ENCODE measurements around the gene BLVRA.

BLVRA gene

DNA sequence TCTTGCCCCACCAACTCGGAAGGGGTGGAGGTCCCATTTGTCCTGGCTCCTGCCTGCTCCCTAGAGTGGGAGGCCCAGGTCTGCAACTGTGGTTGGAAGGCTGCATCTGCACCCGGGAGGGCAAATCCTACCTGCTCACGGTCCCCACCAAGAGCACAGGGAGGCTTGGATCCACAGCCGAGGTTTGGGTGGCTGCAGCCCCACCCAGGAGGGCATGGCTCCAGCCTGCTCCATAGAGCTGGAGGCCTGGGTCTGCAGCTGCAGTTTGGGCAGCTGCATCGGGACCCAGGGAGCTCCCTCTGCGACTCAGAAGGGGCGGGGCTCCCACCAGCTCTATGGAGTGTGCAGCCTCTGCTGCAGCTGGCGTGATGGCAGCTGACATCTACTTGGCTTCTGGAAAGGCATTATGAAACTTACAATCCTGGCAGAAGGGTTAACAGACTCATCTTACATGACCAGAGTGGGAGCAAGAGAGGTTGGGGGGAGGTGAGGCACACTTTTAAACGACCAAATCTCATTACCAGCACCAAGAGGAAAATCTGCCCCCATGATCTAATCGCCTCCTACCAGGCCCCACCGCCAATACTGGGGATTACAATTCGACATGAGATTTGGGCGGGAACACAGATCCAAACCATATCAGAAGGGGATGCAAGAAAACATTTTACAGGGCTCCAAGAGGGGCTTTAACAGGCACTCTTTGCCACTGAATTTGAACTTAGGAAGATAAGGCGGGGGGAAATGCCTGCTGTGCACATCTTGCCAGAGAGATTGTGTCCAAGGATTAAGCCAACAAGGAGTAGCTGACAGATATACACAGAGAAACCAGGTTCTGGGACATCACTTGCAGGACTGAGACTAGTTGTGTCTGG is 8.2 kb upstream of the BLVRA start:
- no peak for DNase-seq (ENCODE audit: low read depth, low spot score)

DNA sequence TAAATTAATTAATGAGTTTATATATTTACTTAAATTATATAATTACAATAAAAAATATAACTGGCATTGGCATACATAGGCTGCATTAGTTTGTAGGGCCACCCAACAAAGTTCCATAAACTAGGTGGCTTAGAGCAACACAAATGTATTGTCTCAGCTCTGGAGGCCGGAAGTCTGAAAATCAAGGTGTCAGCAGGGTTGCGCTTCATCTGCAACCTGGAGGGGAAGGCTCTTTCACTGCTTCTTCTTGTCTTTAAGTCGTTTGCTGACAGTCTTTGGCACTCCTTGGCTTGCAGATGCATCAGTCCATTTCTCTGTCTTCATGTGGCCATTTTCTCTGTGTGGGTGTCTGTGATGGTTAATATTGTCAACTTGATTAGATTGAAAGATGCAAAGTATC is 6.1 kb upstream of the BLVRA start:
- no peak for DNase-seq (ENCODE audit: low read depth, low spot score)

DNA sequence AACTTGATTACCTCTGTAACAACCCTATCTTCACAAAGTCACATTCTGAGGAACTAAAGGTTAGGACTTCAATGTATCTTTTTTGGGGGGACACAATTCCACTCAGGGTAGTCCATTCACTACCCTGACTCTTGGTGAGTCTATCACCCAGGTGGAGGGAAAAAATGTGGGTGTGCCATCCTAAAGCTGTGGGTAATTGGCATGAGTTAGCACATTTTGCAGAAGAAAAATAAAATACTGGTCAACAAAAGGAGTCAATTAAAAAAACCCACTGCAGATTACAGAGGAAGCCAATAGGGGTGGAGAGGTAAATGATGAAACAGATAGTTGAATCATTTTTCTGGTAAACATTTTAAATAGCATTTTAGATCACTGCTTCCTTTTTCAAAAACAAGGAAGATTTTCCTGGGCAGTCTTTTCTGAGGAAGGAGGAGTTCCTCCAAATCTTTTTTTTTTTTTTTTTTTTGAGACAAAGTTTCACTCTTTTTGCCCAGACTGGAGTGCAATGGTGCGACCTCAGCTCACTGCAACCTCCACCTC is 5.1 kb upstream of the BLVRA start:
- DNase-seq (ENCODE audit: low read depth, low spot score) = no peak

DNA sequence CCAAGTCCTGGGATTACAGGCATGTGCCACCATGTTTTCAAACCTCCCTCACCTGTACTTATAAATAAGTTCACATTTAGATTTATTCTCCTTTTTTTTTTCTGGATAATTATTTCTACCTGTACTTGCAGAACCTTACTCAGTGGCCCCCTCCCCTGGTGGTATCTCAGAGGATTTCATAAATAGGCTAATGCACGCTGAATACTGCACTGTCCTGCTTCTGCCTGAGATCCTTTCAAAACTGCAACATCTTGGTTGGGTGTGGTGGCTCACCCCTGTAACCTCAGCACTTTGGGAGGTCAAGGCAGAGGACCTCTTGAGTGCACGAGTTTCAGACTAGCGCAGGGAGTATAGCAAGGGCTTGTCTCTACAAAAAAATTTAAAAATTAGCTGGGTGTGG is 4.6 kb upstream of the BLVRA start:
- DNase-seq (ENCODE audit: low read depth, low spot score) = no peak

DNA sequence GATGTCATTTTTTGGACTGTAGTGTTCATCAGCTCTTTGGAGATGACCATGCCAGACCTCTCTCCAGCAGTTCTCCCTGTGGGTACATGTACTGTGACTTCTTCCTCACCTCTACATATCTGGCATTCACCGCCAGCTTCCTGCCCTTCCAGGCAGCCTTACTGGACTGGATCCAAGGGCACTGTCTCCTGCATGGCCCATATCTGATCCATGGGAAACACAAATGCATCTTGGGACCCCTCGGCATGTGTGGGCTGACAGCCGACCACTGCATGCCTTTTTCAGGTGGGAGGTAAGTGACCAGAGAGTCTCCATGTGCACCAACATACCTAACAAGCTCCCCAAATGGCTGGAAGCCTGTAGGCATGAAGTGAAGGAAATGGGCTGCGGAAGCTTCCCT is 3.9 kb upstream of the BLVRA start:
- DNase-seq (ENCODE audit: low read depth, low spot score) = no peak

DNA sequence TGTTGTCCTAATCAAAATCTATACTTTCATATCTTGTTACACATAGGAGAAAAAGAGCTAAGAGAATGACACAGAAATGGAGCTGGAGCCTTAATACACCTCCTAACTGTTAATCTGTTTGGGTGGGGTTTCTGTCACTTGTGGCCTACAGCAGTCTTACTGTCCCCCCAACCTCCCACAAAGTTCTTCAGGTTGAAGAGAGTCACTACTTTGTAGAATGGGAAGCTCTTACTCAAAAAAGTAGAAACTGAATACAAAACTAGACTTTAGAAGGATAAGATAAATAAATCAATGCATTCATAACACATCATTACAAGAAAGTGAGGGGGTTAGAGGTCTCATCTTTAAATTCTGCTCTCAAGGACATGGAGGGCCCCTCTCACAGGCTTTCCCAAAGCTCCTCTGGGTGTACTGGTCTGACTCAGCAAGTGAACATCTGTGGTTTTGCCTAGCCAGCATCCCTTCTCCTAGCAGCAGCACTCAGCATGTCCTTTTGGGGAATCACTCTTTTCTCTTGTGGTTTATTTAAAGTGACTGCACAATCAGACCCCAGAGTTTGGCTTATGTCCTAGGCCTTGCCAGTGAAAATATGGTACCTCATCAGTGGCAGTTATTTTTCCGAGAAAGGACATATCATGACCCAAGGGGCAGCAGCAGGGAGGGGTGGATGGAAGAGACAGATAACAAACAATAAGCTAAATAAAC is 2.0 kb upstream of the BLVRA start:
- no peak for DNase-seq (ENCODE audit: low read depth, low spot score)

DNA sequence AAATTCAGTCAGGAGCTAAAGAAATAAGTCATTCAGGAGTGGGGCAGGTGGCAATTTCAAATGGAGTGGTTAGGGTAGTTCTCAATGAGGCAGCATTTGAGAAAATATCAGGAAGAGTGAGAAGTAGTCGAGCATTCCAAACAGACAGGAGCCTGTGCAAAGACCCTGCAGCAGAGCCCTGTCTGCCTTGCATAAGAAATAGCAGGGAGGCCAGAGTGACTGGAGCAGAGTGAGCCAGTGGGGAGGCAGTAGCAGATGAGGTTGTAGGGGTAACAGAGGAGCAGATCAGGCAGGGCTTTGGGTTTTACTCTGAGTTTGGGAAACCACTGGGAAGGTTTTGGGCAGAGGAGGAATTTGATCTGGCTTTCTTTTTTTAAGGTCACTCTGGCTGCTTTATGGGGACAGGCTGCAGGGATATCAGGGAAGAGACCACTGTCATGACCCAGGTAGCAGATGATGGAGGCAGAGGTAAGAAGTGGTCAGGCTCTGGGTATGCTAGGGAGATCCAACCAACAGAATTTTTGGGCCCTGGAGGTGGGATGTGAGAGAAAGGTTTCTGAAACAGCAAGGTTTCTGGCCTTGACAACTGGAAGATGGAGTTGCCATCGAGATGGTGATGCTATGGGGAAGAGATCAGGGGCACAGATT is 1.3 kb upstream of the BLVRA start:
- no peak for DNase-seq (ENCODE audit: low read depth, low spot score)

DNA sequence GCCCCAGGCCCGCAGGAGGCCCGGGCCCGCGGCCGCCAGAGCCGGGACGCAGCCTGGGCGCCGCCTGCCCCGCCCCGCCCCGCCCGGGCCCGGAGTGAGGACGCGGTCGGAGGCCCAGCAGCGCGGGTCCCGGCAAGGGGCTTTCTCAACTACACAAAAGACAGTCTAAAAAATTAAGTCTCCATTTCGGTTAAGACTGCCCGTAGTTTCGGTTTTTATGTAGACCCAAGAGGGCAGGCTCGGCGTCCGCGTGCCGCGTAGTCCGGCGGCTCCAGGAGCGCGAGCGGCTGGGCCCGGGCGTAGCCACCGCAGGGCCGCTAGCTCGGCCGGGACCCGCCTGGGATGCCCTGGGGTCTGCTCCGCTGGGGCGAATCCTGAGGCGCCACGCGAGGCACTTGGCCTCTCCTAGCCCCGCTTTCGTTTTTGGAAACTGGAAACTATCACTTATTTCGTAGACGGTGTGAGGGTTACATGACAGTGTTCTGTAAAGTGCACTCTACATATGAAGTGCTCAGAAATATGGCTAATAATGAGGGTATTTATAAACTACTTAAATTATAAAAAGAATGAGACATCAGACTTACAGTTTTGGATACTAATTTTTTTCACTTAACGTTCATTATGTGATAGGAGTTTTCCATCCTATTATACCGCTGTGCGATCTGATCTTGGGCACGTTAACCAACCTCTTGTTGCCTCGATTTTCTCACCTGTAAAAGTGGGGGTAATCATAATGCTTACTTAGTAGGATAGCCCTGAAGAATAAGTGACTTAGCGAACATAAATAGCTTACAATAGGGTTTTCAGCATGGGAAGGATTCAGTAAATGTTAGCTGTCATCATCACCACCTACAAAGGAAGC is 573 bp downstream of the BLVRA start:
- no peak for DNase-seq (ENCODE audit: low read depth, low spot score)

DNA sequence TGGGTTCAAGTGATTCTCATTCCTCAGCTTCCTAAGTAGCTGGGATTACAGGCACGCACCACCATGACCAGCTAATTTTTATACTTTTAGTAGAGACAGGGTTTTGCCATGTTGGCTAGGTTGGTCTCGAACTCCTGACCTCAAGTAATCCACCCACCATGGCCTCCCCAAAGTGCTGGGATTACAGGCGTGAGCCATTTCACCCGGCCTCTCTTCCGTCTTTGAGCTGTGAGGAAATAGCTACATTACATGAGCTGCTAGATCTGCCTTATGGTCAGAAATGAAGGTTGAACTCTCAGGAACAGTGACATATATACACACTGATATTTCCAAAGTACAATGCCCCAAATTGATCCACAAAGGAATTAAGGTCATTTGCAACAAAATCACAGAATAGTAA is 2.4 kb downstream of the BLVRA start:
- no peak for DNase-seq (ENCODE audit: low read depth, low spot score)

DNA sequence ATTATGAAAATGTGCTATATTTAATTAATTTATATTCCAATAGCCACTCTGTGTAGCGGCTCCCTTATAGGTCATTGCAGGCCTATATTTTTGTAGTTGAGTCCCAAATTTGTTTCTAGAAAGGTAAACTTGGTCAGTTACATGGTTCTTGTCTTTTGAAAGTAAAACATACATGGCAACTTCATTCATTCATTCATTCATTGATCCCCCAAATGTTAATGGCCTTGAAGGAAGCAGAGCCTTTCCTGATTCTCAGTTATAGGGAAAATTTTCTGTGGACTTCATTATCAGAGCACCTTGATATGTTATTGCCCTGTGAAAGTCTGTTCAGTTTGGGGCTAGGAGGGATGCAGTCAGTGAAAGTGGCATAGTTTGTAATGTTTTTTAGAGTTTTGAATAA is 2.9 kb downstream of the BLVRA start:
- no peak for DNase-seq (ENCODE audit: low read depth, low spot score)

DNA sequence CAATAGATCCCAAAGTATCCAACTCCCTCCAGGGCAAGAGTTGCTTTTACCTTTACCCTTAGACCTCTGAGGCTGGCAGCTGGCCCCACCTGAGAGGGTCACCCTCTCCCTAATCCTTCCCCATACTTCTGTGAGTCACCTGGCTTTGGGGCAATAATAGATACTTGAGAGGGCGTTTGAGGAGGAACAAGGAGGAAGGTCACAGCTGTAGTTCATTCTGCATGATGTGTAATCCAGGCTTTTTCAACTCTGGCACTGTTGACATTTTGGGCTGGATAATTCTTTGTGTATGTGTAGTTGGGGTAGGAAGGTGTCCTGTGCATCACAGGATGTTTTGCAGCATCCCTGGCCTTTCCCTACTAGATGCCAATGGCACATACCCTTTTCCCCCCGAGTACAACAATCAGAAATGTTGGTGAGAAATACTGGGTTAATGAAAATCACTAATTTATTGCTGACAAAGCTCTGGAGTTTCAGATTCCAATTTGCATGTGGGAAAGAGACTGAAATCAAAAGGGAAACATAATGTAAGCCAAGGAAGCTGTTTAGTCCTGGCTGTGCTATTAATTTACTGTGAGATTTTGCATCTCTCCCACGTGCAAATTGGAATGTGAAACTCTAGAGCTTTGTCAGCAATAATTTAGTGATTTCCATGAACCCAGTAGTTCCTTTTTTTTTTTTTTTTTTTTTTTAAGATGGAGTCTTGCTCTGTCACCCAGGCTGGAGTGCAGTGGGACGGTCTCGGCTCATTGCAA is 3.6 kb downstream of the BLVRA start:
- DNase-seq (ENCODE audit: low read depth, low spot score) = no peak

DNA sequence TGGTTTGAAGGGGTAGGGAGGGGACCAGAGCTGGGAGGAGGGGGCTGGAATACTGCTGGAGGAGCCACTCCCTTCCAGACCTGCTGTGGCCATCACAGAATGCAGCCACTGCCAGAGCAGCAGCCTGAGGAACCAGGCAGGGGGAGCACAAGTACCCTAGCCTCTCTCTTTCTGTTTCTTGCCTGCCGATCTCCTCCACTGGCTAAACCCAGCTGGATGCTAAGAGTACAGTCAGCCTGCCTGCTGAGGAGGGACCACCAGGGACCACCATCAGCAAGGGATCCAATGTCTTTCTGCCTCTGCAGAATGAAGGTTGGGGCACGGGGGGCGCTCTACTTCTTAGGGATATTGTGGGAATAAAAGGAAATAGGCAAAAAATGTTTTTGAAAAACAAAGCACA is 4.7 kb downstream of the BLVRA start:
- no peak for DNase-seq (ENCODE audit: low read depth, low spot score)

DNA sequence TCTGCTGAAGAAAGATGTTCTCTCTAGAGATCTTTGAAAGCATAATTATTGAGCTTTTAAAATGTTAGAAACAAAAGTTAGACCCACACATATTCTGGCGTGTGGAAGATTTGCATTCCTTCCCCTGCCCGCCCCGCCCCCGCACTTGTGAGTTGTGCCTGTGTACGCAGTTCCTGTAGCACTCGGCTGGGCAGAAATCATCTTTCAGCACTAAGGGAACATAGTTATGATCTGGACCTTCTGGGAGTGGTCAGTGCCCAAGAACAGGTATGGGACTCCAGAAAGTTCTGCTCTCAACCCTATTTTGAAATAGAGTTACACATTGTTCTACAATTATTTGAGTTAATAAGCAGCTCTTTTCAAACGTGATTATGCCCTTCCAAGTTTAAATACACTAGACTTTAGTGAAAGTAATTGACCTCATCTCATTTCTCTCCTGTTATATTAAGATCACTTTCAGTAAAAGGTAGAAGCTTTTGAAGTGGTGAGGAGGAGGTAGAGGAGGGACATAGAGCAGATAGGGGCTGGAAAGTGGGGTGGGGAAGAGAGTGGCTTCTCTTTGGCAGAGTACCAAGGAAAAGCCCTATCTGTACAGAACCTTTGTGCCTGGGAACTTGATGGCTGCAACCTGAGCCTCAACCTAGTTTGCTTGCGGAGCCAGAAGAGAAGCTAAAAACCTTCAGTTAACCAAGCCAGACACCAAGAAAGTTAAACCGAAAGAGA is 5.7 kb downstream of the BLVRA start:
- DNase-seq (ENCODE audit: low read depth, low spot score) = no peak

DNA sequence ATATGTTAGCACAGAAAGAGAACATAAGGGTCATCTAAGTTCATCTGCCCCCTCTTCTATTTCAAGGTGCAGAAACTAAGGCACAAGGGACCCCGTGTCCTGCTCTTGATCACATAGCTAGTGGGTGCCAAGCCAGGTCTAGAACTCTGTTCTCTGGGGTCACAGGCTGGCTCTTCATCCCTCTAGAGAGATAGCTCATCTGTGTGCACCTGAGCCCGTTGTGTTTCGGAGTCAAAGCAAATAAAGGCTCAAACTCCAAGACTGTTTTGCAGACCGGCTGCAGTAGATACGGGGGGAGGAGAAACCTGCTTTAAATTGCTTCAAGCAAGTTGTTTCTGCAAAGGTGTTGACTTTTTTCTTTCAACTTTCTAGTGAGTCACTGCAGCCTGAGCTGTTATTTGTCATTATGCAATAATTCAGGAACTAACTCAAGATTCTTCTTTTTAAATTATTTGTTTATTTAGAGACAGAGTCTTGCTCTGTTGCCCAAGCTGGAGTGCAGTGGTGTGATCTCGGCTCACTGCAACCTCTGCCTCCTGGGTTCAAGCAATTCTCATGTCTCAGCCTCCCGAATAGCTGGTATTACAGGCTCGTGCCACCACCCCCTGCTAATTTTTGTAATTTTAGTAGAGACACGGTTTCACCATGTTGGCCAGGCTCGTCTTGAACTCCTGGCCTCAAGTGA is 6.5 kb downstream of the BLVRA start:
- no peak for DNase-seq (ENCODE audit: low read depth, low spot score)

DNA sequence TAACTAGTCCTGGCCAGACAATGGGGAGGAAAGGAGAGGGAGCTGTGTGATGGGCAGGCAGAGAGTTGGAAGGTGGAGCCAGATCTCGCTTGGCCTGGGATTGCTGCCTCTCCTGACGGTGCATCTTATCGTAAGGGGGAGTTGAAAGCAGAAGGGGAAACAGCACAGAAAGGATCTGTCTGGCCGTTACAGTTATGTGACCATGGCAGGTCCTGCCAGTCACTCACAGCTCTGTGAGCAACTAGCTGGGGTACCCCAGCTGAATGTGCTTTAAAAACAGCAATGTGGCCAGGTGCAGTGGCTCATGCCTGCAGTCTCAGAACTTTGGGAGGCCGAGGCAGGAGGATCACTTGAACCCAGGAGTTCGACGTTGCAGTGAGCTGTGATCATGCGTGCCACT is 8.1 kb downstream of the BLVRA start:
- DNase-seq (ENCODE audit: low read depth, low spot score) = no peak

DNA sequence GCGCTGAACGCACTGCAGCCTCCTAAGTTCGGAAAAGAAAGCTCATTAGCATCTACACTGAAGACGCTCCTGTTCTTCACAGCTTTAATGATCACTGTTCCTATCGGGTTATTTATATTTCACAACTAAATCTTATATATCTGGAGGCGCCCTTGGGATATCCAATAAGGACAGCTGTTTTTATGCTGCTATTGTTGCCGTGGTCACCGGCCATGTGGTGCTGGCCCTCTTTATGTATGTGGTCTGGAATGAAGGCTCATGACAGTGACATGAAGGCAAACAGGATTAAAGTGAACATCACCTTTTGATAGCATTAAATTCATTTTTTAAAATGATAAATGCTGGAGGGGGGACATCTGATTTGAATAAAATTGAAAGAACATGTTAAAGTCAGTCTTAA is 8.8 kb downstream of the BLVRA start:
- DNase-seq (ENCODE audit: low read depth, low spot score) = no peak

DNA sequence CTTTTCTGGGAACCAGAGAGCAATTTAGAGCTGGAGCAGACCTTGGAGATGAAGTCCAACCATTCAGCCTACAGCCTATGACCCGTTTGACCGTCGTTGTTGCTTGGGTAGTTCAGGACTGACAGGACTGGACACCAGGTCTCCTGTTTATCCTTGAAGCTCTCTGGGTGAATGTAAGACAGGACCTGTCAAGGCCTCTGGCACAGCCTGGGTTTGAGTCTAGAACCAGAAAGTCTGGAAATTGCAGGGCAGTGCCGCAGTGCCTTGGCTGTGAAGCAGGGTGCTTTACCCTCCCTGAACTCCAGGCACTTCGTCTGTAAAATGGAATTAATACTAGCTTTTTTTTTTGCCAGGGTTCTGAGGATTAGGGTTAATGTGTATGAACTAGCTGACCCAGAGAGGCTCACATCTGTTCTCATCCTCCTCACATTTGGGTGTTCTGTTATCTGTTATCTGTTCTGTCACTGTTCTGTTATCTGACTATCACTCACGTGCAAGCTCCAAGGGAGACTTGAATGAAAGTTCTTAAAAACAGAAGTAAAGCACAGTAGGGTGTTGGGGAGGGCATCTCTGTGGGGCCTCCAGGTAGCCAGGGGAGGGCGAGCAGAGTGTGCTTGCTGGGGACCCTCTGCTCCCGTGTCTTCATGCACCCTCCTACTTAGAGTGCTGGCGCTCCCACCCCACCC is 9.9 kb downstream of the BLVRA start:
- no peak for DNase-seq (ENCODE audit: low read depth, low spot score)

DNA sequence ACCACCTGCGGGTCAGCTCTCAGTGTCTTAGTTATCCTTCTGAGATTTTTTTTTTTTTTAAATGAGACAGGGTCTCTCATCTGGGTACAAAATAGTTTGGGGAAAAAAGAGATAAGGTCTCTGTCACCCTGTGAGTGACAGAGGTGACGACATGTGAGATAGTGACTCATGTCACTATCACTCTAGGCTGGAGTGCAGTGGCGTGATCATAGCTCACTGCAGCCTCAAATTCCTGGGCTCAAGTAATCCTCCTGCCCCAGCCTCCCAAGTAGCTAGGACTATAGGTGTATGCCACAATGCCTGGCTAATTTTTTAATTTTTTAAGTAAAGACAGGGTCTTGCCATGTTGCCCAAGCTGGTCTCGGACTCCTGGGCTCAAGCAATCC is 10.4 kb downstream of the BLVRA start:
- DNase-seq (ENCODE audit: low read depth, low spot score) = no peak

DNA sequence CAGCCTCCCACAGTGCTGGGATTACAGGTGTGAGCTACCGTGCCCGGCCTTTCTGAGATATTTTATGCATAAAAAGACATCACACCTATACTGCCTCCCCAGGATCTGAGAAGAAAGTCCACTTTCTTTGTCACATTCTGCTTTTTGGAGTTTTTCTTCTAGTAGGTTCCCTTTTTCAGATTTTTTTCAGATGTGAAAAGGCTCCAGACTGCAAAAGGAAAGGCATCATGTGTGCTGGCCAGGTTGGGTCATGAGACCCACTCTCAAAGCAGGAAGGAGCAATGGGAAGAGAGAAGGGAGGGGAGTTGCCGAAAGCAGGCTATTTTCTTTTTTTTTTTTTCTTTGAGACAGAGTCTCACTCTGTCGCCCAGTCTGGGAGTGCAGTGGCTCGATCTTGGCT is 10.8 kb downstream of the BLVRA start:
- DNase-seq (ENCODE audit: low read depth, low spot score) = no peak
